ENCODE results near the gene PRPF39.
A peak's percentile ranks its signal among the peaks of the same experiment; 100 is the strongest.
"Not testable (repeated sequence)": the region's sequence is repeated elsewhere in the genome, so short reads cannot be mapped to it uniquely, and the experiment has no call there.

The PRPF39 gene

GRCh38 chr14:45135659-45136395 lies 51.9 kb downstream of the PRPF39 start, which contains the start of gene FANCM:
TSS of gene FANCM (plus strand) at chr14:45135930. CDS start at chr14:45136032, 102 bp downstream.
- DNase-seq (ENCODE audit: low read depth, low spot score): peak; percentile 73

- DNase-seq (ENCODE audit: low read depth, low spot score): no peak
These were observed 52.5 kb downstream of the PRPF39 start for GRCh38 chr14:45136399-45136798.

- no peak for DNase-seq (ENCODE audit: low read depth, low spot score)
These were observed 56.8 kb downstream of the PRPF39 start for GRCh38 chr14:45140661-45141187.

- not testable (repeated sequence) for DNase-seq (ENCODE audit: low read depth, low spot score)
These were observed 58.2 kb downstream of the PRPF39 start for GRCh38 chr14:45142083-45142482.

GRCh38 chr14:45144658-45145057 lies 60.7 kb downstream of the PRPF39 start:
- DNase-seq (ENCODE audit: low read depth, low spot score): no peak

- no peak for DNase-seq (ENCODE audit: low read depth, low spot score)
These were observed 61.3 kb downstream of the PRPF39 start for GRCh38 chr14:45145214-45145613.

GRCh38 chr14:45149602-45150001 lies 65.7 kb downstream of the PRPF39 start:
- no peak for DNase-seq (ENCODE audit: low read depth, low spot score)

GRCh38 chr14:45150386-45150890 lies 66.5 kb downstream of the PRPF39 start:
- DNase-seq (ENCODE audit: low read depth, low spot score): no peak

GRCh38 chr14:45156067-45156466 lies 72.2 kb downstream of the PRPF39 start:
- DNase-seq (ENCODE audit: low read depth, low spot score): no peak

All from activated naive CD8-positive, alpha-beta T cell treated with anti-CD3 and anti-CD28 coated beads, Interleukin-2, amount 50 U/mL, for 16 hours (primary cell).